Stimulated activated naive CD8-positive, alpha-beta T cell treated with anti-CD3 and anti-CD28 coated beads, Interleukin-15, Interleukin-2, amounts not matched to agents 100 ng/mL and 50 ng/mL, for 24 hours (primary cell): ENCODE measurements around the gene TTLL8.

ENCODE experiments used
- H3K27ac Mint-ChIP-seq: one replicate; pipeline ENCODE4 v1.8.0; 2021; ENCODE audit warnings: mild to moderate bottlenecking, mixed read lengths
- H3K27me3 Mint-ChIP-seq: one replicate; pipeline ENCODE4 v1.8.0; 2021; ENCODE audit warnings: mixed read lengths
- H3K36me3 Mint-ChIP-seq: one replicate; pipeline ENCODE4 v1.8.0; 2021; ENCODE audit warnings: low read depth, mixed read lengths
- H3K4me1 Mint-ChIP-seq: one replicate; pipeline ENCODE4 v1.8.0; 2021; ENCODE audit warnings: low read depth, mixed read lengths
- H3K4me3 Mint-ChIP-seq: one replicate; pipeline ENCODE4 v1.8.0; 2021; ENCODE audit warnings: mild to moderate bottlenecking, mixed read lengths
- H3K9me3 Mint-ChIP-seq: one replicate; pipeline ENCODE4 v1.8.0; 2021; ENCODE audit warnings: mixed read lengths

TTLL8 gene

DNA sequence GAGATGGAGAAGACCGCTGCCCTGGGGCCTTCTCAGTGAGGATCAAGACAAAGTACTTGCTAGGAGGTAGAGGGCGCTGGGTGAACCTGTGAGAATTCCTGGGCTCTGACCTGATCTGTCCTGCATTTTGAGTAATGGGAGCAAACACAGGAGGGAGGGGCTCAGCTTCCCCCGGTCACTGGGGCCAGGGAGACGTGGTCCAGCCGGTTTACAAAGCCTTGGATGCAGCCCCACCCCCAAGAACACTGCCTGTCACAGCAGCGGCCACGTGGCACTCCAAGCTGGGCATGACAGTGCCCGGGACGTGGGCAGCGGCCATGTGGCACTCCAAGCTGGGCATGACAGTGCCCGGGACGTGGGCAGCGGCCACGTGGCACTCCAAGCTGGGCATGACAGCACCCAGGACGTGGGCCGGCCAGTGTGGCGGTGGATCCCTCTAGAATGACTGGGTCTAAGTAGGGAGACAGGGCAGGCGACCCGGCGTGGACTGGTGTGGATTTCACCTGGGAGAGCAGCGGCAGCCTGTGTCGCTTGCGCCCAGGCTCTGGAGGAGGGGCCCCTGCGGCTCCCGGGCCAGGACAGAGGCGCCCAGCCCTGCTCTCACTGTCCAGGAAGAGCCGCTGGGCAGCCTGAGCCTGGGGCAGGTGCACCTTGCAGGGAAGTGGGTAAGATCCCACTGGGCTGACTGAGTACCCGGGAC lies 2.5 kb upstream of the TTLL8 start:
- Mint-ChIP-seq H3K4me1 (no peaks in the 10 kb centered on the region), H3K27ac (no peak overlapping the region), H3K27me3 (peaks cover 16% of the 10 kb centered on the region), H3K36me3 (no peaks in the 10 kb centered on the region), H3K4me3 (no peak overlapping the region), H3K9me3 (no peaks in the 10 kb centered on the region)

DNA sequence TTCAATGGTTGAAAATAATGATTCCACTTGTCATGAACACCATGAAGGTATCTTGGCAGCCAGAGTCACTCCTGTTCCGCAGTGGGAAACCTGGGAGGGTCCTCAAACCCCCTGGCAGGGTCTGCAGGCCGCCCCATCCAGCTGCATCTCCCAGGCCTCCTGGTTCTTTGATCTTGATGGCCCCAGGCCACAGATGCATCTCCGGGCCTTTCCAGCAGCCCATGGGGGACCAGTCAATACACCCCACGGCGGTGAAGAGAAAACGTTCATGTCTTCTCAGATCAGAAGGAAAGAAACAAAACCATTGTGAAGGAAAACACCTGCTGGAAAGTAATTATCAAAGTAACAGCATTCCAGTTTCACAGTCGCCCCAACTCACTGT lies 1.8 kb upstream of the TTLL8 start:
- peaks cover 20% of the 10 kb centered on the region for H3K27me3 Mint-ChIP-seq
- H3K27ac Mint-ChIP-seq = no peak overlapping the region
- H3K4me3 Mint-ChIP-seq = no peak overlapping the region
- H3K9me3 Mint-ChIP-seq = no peaks in the 10 kb centered on the region
- no peaks in the 10 kb centered on the region for H3K36me3 Mint-ChIP-seq
- no peaks in the 10 kb centered on the region for H3K4me1 Mint-ChIP-seq

DNA sequence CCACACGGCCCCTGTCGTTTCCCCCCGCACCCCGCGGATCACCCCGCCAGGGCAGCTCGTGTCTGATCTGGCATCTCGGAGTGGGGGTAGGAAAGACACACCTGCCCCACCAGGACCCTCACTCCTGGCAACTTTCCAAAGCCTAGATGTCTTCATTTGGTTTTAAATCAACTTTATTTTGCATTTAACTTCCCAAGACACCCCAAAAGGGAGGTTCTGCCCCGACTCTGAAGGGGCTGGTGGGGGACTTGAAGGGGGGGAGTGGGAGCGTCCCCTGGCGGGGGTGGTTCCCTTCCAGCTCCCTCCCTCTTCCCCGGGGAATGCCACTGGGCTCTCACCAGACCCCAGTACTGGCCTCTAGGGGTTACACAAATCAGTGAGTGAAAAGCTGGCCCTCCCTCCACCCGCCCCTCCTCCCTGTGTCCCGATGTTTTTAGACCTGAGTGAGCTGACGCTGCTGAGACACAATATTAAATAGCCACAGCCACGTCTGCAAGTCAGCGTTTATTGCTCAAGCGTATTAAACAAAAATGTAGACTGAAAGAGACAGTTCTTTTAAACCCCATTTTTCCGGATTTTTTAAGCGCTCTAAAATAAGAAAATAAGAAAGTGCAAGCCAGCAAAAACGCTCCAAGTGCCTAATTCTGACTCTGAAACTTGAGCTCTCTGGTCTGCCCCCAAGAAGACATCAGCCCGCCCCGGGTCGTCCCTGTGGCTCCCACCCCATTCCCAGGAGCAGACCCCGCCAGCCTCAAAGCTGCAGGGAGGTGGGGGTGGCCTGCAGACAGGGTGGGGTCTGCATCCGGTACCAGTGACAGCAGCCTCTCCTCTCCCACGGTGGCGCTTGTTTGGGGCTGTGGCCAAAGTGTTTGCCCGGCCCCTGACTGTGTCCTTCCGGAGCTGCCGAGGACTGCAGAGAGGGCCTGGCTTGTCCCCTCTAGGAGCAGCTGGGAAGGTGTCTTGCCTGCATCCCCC lies 1.1 kb upstream of the TTLL8 start:
- H3K27ac Mint-ChIP-seq = no peak overlapping the region
- H3K4me1 Mint-ChIP-seq = no peaks in the 10 kb centered on the region
- H3K4me3 Mint-ChIP-seq = no peak overlapping the region
- H3K9me3 Mint-ChIP-seq = no peaks in the 10 kb centered on the region
- H3K36me3 Mint-ChIP-seq = no peaks in the 10 kb centered on the region
- peaks cover 20% of the 10 kb centered on the region for H3K27me3 Mint-ChIP-seq

DNA sequence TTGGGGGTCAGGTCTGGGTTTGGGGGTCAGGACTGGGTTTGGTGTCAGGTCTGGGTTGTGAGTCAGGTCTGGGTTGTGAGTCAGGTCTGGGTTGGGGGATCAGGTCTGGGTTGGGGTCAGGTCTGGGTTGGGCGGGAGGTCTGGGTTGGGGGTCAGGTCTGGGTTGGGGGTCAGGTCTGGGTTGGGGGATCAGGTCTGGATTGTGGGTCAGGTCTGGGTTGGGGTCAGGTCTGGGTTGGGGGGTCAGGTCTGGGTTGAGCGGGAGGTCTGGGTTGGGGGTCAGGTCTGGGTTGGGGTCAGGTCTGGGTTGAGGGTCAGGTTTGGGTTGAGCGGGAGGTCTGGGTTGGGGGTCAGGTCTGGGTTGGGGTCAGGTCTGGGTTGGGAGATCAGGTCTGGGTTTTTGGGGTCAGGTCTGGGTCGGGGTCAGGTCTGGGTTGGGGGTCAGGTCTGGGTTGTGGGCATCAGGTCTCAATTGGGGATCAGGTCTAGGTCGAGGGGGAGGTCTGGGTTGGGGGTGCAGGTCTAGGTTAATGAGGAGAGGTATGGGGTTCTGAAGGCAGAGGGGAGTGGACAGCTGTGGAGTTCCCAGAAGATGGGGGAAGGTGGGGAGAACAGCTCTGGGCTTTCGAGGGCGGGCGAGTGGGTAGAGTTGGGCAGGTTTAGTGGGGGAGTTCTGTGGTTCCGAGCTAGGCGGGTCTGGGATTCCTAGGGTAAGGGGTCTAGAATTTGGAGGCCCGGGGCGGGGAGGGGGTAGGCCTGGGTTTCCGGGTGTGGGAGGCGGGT lies 629 bp downstream of the TTLL8 start:
- Mint-ChIP-seq H3K9me3 (no peaks in the 10 kb centered on the region), H3K27me3 (peaks cover 20% of the 10 kb centered on the region), H3K4me3 (no peak overlapping the region), H3K27ac (no peak overlapping the region), H3K36me3 (no peaks in the 10 kb centered on the region), H3K4me1 (no peaks in the 10 kb centered on the region)

GRCh38 chr22:50056214-50056972 lies 1.7 kb downstream of the TTLL8 start:
- no peaks in the 10 kb centered on the region for H3K36me3 Mint-ChIP-seq
- H3K27me3 Mint-ChIP-seq = peaks cover 20% of the 10 kb centered on the region
- no peaks in the 10 kb centered on the region for H3K9me3 Mint-ChIP-seq
- no peaks in the 10 kb centered on the region for H3K4me1 Mint-ChIP-seq
- no peak overlapping the region for H3K4me3 Mint-ChIP-seq
- no peak overlapping the region for H3K27ac Mint-ChIP-seq

GRCh38 chr22:50053861-50054260 lies 4.2 kb downstream of the TTLL8 start:
- H3K27ac Mint-ChIP-seq = no peak overlapping the region
- H3K4me1 Mint-ChIP-seq = no peaks in the 10 kb centered on the region
- peaks cover 14% of the 10 kb centered on the region for H3K27me3 Mint-ChIP-seq
- no peak overlapping the region for H3K4me3 Mint-ChIP-seq
- no peaks in the 10 kb centered on the region for H3K9me3 Mint-ChIP-seq
- no peaks in the 10 kb centered on the region for H3K36me3 Mint-ChIP-seq

GRCh38 chr22:50051930-50052329 lies 6.2 kb downstream of the TTLL8 start:
- no peaks in the 10 kb centered on the region for H3K4me1 Mint-ChIP-seq
- H3K27ac Mint-ChIP-seq = no peak overlapping the region
- H3K36me3 Mint-ChIP-seq = no peaks in the 10 kb centered on the region
- H3K4me3 Mint-ChIP-seq = no peak overlapping the region
- peaks cover 9% of the 10 kb centered on the region for H3K27me3 Mint-ChIP-seq
- H3K9me3 Mint-ChIP-seq = no peaks in the 10 kb centered on the region

DNA sequence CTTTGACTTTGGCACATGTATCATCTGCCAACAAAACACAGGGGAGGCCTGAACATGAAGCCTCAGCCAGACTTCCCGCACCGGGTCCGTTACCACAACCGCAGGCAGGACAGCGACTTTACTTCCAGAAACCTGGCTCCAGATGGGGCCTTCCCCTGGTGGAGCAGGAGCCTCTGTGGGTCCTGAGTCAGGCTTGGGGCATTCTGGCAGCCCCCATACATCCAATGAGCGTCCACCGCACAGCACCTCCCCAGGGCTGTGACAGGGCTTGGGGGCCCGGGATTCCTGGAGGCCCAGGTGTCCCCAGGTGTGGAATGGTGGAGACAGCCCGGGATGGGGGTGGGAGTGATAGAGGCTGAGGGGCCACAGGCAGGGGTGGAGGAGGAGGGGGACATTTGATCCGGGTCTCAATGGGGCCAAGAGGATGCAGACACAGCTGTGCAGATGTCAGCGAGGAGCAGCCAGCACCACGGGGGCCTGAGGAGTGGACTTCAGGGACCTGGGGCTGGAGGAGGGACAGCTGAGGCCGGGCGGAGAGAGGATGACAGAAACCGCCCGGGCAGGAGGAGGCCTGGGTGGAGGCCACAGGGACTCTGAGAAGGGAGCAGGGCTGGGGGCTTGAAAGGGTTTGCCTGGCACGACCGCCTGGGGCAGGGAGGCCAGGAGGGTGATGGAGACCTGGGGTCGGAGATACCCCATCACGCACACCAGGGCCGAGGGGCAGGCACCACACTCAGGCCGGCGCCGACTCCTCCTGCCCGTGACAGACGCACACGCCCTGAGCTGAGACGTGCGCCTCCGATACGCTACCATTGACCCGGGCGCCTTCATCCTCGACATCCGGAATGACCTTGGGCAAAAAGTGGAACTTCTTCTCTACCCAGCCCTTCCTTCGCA lies 8.6 kb downstream of the TTLL8 start:
- no peak overlapping the region for H3K27ac Mint-ChIP-seq

GRCh38 chr22:50048836-50049235 lies 9.3 kb downstream of the TTLL8 start:
- Mint-ChIP-seq H3K4me3 (no peak overlapping the region), H3K27ac (no peak overlapping the region), H3K4me1 (peaks cover 8% of the 10 kb centered on the region), H3K27me3 (peaks cover 13% of the 10 kb centered on the region), H3K9me3 (no peaks in the 10 kb centered on the region), H3K36me3 (no peaks in the 10 kb centered on the region)

More for the DNA sequence above, 8.6 kb downstream of the TTLL8 start:
- Mint-ChIP-seq H3K36me3 (no peaks in the 10 kb centered on the region), H3K4me3 (no peak overlapping the region), H3K27me3 (peaks cover 9% of the 10 kb centered on the region), H3K9me3 (no peaks in the 10 kb centered on the region), H3K4me1 (peaks cover 4% of the 10 kb centered on the region)

DNA sequence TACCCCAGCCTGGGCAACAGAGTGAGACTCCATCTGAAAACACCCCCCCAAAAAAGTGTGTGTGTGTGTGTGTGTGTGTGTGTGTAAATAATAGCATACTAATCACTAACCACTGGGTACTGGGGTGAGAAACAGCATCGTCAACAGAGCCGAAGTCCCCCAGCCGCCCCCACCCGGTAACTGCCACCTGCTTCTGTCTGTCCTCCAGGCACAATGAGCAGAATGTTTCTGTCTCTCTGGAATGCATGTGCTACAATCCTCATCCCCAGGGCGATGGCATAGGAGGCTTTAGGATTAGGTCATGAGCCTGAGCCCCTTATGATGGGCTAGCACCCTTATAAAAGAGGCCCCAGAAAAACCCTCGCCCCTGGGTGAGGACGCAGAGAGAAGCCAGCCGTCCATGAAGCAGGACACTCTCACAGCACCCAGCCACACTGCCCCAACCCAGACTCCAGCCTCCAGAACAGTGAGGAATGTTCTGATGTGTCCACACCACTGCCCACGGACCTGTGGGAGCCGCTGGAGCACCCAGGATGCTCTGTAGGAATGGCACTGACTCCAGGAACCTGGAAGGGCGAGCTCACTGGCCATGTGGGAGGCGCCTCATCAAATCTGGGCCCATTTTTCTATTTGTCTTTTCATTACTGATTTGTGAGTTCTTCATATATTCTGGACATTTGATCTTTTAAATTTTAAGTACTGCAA lies 9.9 kb downstream of the TTLL8 start:
- Mint-ChIP-seq H3K9me3 (no peaks in the 10 kb centered on the region), H3K27me3 (peaks cover 17% of the 10 kb centered on the region), H3K27ac (no peak overlapping the region), H3K36me3 (no peaks in the 10 kb centered on the region), H3K4me3 (no peak overlapping the region), H3K4me1 (peaks cover 8% of the 10 kb centered on the region)

DNA sequence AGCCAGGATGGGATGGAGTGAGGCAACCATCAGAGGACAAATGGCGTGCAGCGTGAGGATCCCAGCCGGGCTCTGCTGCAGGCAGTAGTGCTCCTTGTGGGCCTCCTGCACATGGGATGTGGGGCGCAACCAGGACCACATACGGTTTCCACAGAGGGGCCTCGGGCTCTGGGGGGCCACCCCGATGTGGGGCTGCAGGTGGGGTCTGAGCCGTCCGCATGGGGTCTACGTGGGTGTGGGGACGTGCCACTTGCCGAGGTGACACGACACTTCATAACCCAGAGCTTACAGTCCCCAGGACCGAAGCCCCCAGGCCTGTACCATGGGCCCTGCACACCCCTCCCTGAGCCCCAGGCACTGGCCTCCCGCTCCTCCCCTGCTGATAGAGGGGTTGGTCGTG lies 10.8 kb downstream of the TTLL8 start:
- Mint-ChIP-seq H3K27ac (no peak overlapping the region), H3K27me3 (peaks cover 22% of the 10 kb centered on the region), H3K4me3 (no peak overlapping the region)

DNA sequence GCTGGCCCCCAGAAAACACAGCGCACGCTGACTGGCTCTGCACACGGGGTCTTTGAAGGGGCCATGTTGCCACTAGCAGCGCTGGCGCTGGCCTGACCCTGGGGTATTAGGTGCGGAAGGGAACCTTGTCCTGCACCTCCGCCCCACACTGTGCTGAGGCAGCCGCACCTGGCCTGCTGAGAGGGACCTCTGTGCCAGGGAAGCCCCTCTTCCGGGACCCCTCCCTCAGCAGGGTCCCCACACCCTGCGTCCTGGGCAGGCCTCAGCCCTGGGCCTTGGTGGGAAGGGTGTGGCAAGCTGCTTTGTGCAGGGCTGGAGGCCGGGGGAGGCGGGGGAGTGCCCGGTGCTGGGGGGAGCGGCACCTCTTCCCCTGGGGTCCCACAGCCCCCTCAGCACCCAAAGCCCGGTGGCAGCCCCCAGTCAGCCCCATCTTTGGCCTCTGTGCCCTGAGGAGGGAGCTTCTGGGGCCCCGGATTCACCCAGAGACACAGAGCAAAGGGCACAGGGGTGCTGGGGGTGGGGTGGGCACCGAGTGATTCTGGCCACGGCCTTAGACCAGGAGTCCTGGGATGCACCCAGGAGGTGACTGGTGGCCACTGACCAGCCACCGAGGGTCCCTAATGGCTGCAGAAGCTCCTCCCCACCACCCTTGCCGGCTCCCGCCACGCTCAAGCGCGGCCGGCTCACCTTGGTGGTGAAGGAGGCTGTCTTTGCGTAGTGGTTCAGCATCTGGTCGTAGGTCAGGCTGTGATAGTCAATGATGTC lies 11.4 kb downstream of the TTLL8 start:
- peaks cover 8% of the 10 kb centered on the region for H3K4me1 Mint-ChIP-seq
- H3K27ac Mint-ChIP-seq = no peak overlapping the region
- H3K9me3 Mint-ChIP-seq = no peaks in the 10 kb centered on the region
- H3K27me3 Mint-ChIP-seq = peaks cover 22% of the 10 kb centered on the region
- H3K36me3 Mint-ChIP-seq = no peaks in the 10 kb centered on the region
- no peak overlapping the region for H3K4me3 Mint-ChIP-seq

More for the DNA sequence above, 10.8 kb downstream of the TTLL8 start:
- Mint-ChIP-seq H3K36me3 (no peaks in the 10 kb centered on the region), H3K9me3 (no peaks in the 10 kb centered on the region), H3K4me1 (peaks cover 8% of the 10 kb centered on the region)
